HG02623 (cell line): ENCODE data around the gene CTBP2.
"Not testable (repeated sequence)": the region's sequence is repeated elsewhere in the genome, so short reads cannot be mapped to it uniquely, and the experiment has no call there.

Experiments used
- ATAC-seq: cut with Tn5 transposase; IDR thresholded peaks from one replicate; pipeline ENCODE4 v1.9.1; 2021; ENCODE audit warnings: moderate library complexity; ENCODE audit not compliant: unreplicated experiment

The CTBP2 gene

GRCh38 chr10:125073996-125074395 lies 86.4 kb downstream of the CTBP2 start:
- ATAC-seq = no peak

GRCh38 chr10:125072794-125073193 lies 87.6 kb downstream of the CTBP2 start:
- ATAC-seq = no peak

GRCh38 chr10:125071008-125071407 lies 89.4 kb downstream of the CTBP2 start:
- ATAC-seq = no peak

GRCh38 chr10:125068406-125068805 lies 92.0 kb downstream of the CTBP2 start:
- ATAC-seq = no peak

DNA sequence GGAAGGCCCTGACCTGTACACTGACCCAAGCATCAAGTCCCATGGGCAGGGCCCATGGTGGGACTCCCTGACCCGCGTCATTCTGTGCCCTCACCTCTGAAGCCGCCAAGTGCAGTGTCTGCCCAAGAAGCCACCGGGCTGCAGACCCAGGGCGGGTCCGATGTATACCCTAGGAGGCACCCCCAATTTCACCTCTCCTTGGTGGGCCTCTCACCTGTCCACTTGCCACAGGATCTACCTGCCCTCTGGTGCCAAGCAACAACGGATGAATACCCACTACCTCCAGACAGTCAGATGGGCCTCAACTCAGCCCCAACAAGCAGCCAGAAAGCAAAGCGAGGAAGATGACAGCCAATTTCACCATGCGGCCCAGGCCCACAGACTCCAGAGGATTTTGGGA lies 92.6 kb downstream of the CTBP2 start:
- ATAC-seq = no peak

DNA sequence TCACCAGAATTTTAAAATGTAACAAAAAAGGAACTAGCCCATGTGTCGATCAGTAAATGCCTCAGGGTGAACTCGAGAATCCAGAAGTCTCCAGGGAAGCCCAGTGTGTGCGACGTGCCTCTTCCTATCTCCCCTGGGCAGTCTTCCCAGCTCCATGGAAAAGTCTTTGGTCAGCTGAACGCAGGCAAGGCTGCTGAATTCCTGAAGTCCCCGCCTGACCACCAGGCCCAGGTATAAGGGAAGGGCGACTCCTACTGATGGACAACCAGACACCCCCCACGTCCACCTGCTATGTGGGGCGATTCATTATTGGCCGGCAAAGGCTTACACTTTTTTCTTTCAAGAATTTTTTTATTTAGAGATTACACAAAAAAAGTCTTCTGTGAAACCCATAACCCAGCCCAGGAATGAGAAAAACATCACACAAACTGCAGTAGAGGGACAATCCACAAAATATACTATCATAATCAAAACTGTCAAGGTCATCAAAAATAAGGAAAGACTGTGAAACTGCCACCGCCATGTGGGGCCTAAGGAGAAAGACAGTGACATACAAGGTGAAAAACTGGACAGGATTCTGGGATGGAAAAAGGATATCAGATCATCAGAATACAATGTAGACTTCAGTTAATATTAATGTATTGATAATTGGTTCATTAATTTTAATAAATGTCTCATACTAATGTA lies 93.5 kb downstream of the CTBP2 start:
- no peak for ATAC-seq

GRCh38 chr10:125064681-125065492 lies 95.5 kb downstream of the CTBP2 start:
- ATAC-seq = peak; percentile 93

DNA sequence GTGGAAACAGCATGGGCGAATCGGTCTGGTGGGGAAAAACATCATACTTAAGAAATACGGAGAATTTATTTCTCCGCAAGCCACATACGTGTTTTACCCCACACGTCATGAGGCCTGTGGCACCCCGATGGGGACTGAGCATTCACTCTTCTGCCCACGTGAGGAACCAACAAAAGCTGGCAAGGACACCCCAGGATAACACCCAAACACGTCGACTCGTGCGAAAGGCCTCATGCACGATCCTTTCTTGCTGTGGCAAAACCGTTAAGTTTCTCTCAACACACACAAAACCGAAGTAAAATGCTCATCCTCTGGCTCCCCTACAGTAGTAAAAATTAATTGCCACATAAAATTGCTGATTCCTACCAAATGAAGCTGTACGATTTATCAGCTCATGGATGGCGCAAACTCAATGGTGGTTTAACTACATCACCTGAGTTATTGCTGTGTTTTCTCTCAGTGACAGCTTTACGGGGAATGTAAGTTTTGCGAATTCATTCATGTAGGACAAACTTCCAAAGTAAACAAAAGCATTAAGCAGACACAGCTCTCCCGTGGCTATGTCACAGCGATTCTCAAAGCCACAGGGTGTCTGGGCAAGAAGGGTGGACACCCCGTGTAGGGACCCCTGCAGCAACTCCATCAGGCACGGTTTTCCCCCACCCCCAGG lies 97.0 kb downstream of the CTBP2 start:
- ATAC-seq = no peak

GRCh38 chr10:125062914-125063230 lies 97.5 kb downstream of the CTBP2 start:
- no peak for ATAC-seq

GRCh38 chr10:125062227-125062913 lies 98.0 kb downstream of the CTBP2 start:
- no peak for ATAC-seq

DNA sequence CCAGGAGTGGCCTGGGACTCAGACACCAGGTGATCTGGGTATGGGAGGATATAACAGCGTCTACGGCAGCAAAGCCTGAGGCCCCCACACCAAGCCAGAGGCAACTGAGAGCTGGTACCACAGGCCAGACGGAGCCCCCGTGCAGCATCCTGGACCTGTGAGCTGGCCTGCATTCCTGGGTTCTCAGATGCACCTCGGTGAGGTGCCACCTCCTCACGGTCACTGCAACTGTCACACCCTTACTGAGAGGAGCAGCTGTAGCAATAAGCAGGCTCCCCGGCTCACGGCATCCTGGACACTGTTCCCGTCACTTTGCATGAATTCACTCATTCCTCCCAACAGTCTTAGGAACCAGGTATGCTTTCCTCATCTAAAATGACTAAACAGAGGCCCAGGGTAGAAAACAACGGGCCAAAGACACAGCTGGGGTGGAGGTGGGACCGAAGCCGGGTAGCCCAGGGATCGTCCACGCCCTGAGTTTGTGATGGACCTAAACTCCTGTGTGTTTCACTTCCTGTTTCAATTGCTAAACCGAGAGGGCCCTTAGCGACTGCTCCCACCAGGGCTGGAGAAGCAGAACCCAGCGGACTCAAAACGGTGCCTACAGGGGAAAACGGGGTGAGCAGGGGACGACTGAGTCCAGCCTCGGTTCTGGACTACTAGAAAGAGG lies 98.7 kb downstream of the CTBP2 start:
- no peak for ATAC-seq

GRCh38 chr10:125060826-125061556 lies 99.4 kb downstream of the CTBP2 start:
- ATAC-seq = no peak

- ATAC-seq = no peak
These were observed 99.9 kb downstream of the CTBP2 start for GRCh38 chr10:125060482-125060825.

GRCh38 chr10:125060026-125060425 lies 100.3 kb downstream of the CTBP2 start:
- no peak for ATAC-seq

DNA sequence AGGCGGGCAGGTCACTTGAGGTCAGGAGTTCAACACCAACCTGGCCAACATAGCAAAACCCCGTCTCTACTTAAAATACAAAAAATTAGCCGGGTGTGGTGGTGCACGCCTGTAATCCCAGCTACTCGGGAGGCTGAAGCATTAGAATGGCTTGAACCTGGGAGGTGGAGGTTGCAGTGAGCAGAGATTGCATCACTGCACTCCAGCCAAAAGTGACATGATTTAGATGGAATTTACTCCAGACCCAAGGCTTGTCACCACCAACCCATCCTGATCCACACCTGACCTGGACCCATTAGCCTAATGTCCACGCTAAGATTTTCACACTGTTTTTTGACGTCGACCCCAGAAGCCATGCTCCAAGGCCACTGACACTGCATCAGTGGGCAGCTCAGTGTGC lies 101.0 kb downstream of the CTBP2 start:
- ATAC-seq = not testable (repeated sequence)

- ATAC-seq = no peak
These were observed 103.0 kb downstream of the CTBP2 start for GRCh38 chr10:125057158-125058001.

GRCh38 chr10:125056161-125057132 lies 103.9 kb downstream of the CTBP2 start:
- no peak for ATAC-seq

- no peak for ATAC-seq
These were observed 104.9 kb downstream of the CTBP2 start for GRCh38 chr10:125055446-125055845.
